Activated CD4-positive, alpha-beta memory T cell treated with anti-CD3 and anti-CD28 coated beads for 36 hours (primary cell): ENCODE results near the gene MYO18B. TPM values are rescaled to one million over a fixed set of nuclear protein-coding genes. Genes with fewer than 3 reads are reported as not detected.

Experiments used
- CTCF ChIA-PET: fragments of 350-600 bp; sonication (Branson Sonifier 250); formaldehyde crosslinking; loops from one replicate; lab custom pipeline; 2021; ENCODE audit warnings: antibody characterized with exemption, inconsistent platforms; lab: Charles Lee
- POLR2A ChIA-PET: fragments of 350-600 bp; sonication (Branson Sonifier 250); formaldehyde crosslinking; loops from one replicate; lab custom pipeline; 2021; ENCODE audit warnings: antibody characterized with exemption; lab: Charles Lee
- DNase-seq: peaks from one replicate; pipeline ENCODE4 v3.0.0-alpha.2; 2020
- H3K27ac Mint-ChIP-seq: one replicate; pipeline ENCODE4 v1.8.0; 2021; ENCODE audit warnings: mixed read lengths
- H3K27me3 Mint-ChIP-seq: one replicate; pipeline ENCODE4 v1.8.0; 2021; ENCODE audit warnings: mixed read lengths
- H3K36me3 Mint-ChIP-seq: one replicate; pipeline ENCODE4 v1.8.0; 2021; ENCODE audit warnings: mixed read lengths
- H3K4me1 Mint-ChIP-seq: one replicate; pipeline ENCODE4 v1.8.0; 2021; ENCODE audit warnings: low read depth, mixed read lengths
- H3K4me3 Mint-ChIP-seq: one replicate; pipeline ENCODE4 v1.8.0; 2021; ENCODE audit warnings: mild to moderate bottlenecking, mixed read lengths
- H3K9me3 Mint-ChIP-seq: one replicate; pipeline ENCODE4 v1.8.0; 2021; ENCODE audit warnings: mixed read lengths
- intact Hi-C: fragments of 100-400 bp; cut with micrococcal nuclease; formaldehyde crosslinking; loops from one replicate; pipeline ENCODE4 v1.15.1; 2023
- total RNA-seq, 2 experiments: library from RNA; stranded (reverse); gene quantifications; one replicate each; pipeline ENCODE4 v1.2.3, GENCODE V29; 2021

MYO18B gene
- total RNA-seq, 2 experiments from 2014 or later, result 0.22 to 0.29 TPM

- no peak overlapping the region for H3K4me3 Mint-ChIP-seq
- intact Hi-C loops, result no loop called here
- ChIA-PET POLR2A (no interaction called here), CTCF (no interaction called here)
- peaks cover 20% of the 10 kb centered on the region for H3K9me3 Mint-ChIP-seq
- H3K4me1 Mint-ChIP-seq, result no peaks in the 10 kb centered on the region
- H3K27me3 Mint-ChIP-seq, result peaks cover 4% of the 10 kb centered on the region
- DNase-seq, result no peak
- no peak overlapping the region for H3K27ac Mint-ChIP-seq
- H3K36me3 Mint-ChIP-seq, result no peaks in the 10 kb centered on the region
Measured at GRCh38 chr22:25930788-25931310, 188.9 kb downstream of the MYO18B start.

- peaks cover 13% of the 10 kb centered on the region for H3K9me3 Mint-ChIP-seq
- CTCF ChIA-PET, result no interaction called here
Measured at GRCh38 chr22:25933158-25933788, 191.3 kb downstream of the MYO18B start.

GRCh38 chr22:25935266-25936058, 193.5 kb downstream of the MYO18B start:
- Mint-ChIP-seq H3K27me3 (peaks cover 9% of the 10 kb centered on the region), H3K9me3 (peaks cover 13% of the 10 kb centered on the region), H3K4me3 (no peak overlapping the region), H3K27ac (no peak overlapping the region), H3K36me3 (no peaks in the 10 kb centered on the region), H3K4me1 (no peaks in the 10 kb centered on the region)
- intact Hi-C loops, result no loop called here
- POLR2A ChIA-PET, result no interaction called here
- CTCF ChIA-PET, result no interaction called here
- no peak for DNase-seq

More at GRCh38 chr22:25933158-25933788, 191.3 kb downstream of the MYO18B start:
- POLR2A ChIA-PET, result no interaction called here
- intact Hi-C loops, result no loop called here
- no peak for DNase-seq
- H3K4me3 Mint-ChIP-seq, result no peak overlapping the region
- no peak overlapping the region for H3K27ac Mint-ChIP-seq
- no peaks in the 10 kb centered on the region for H3K4me1 Mint-ChIP-seq
- no peaks in the 10 kb centered on the region for H3K36me3 Mint-ChIP-seq
- peaks cover 9% of the 10 kb centered on the region for H3K27me3 Mint-ChIP-seq

GRCh38 chr22:25938151-25938550, 196.2 kb downstream of the MYO18B start:
- intact Hi-C loops, result no loop called here
- Mint-ChIP-seq H3K4me3 (no peak overlapping the region), H3K36me3 (no peaks in the 10 kb centered on the region), H3K9me3 (peaks cover 13% of the 10 kb centered on the region), H3K27me3 (peaks cover 7% of the 10 kb centered on the region), H3K27ac (no peak overlapping the region), H3K4me1 (no peaks in the 10 kb centered on the region)
- ChIA-PET CTCF (no interaction called here), POLR2A (no interaction called here)
- no peak for DNase-seq

- peaks cover 7% of the 10 kb centered on the region for H3K27me3 Mint-ChIP-seq
- CTCF ChIA-PET, result no interaction called here
- no peaks in the 10 kb centered on the region for H3K36me3 Mint-ChIP-seq
- H3K9me3 Mint-ChIP-seq, result peaks cover 1% of the 10 kb centered on the region
- no peak for DNase-seq
- POLR2A ChIA-PET, result no interaction called here
- H3K27ac Mint-ChIP-seq, result no peak overlapping the region
- intact Hi-C loops, result no loop called here
- H3K4me1 Mint-ChIP-seq, result no peaks in the 10 kb centered on the region
- H3K4me3 Mint-ChIP-seq, result no peak overlapping the region
Measured at GRCh38 chr22:25939384-25939783, 197.4 kb downstream of the MYO18B start.

GRCh38 chr22:25940479-25940878, 198.5 kb downstream of the MYO18B start:
- no peak overlapping the region for H3K27ac Mint-ChIP-seq
- no peak for DNase-seq
- H3K4me3 Mint-ChIP-seq, result no peak overlapping the region
- peaks cover 7% of the 10 kb centered on the region for H3K27me3 Mint-ChIP-seq
- no peaks in the 10 kb centered on the region for H3K36me3 Mint-ChIP-seq
- ChIA-PET POLR2A (interaction anchor here (0.5 kb wide), 1 partner anchor 1312 kb away, joined by 3 read pairs; no protein-coding TSS in a partner anchor), CTCF (no interaction called here)
- no peaks in the 10 kb centered on the region for H3K9me3 Mint-ChIP-seq
- H3K4me1 Mint-ChIP-seq, result no peaks in the 10 kb centered on the region
- intact Hi-C loops, result no loop called here

GRCh38 chr22:25941365-25941960, 199.5 kb downstream of the MYO18B start:
- no peaks in the 10 kb centered on the region for H3K9me3 Mint-ChIP-seq
- peaks cover 5% of the 10 kb centered on the region for H3K27me3 Mint-ChIP-seq
- no peak overlapping the region for H3K4me3 Mint-ChIP-seq
- no peak overlapping the region for H3K27ac Mint-ChIP-seq
- H3K36me3 Mint-ChIP-seq, result no peaks in the 10 kb centered on the region
- intact Hi-C loops, result no loop called here
- no peak for DNase-seq
- CTCF ChIA-PET, result no interaction called here
- no peaks in the 10 kb centered on the region for H3K4me1 Mint-ChIP-seq
- POLR2A ChIA-PET, result interaction anchor here (0.6 kb wide), 1 partner anchor 9 kb away, joined by 3 read pairs; no protein-coding TSS in a partner anchor

GRCh38 chr22:25942115-25942855, 200.3 kb downstream of the MYO18B start:
- intact Hi-C loops, result no loop called here
- H3K36me3 Mint-ChIP-seq, result no peaks in the 10 kb centered on the region
- H3K27ac Mint-ChIP-seq, result no peak overlapping the region
- peaks cover 5% of the 10 kb centered on the region for H3K27me3 Mint-ChIP-seq
- no peak overlapping the region for H3K4me3 Mint-ChIP-seq
- H3K9me3 Mint-ChIP-seq, result no peaks in the 10 kb centered on the region
- no peak for DNase-seq
- no peaks in the 10 kb centered on the region for H3K4me1 Mint-ChIP-seq
- CTCF ChIA-PET, result interaction anchor here (0.6 kb wide), 1 partner anchor 126 kb away, joined by 3 read pairs; no protein-coding TSS in a partner anchor
- POLR2A ChIA-PET, result interaction anchor here (0.6 kb wide), 1 partner anchor 8 kb away, joined by 3 read pairs; no protein-coding TSS in a partner anchor

GRCh38 chr22:25942856-25943411, 200.9 kb downstream of the MYO18B start:
- ChIA-PET CTCF (interaction anchor here (0.6 kb wide), 1 partner anchor 127 kb away, joined by 3 read pairs; no protein-coding TSS in a partner anchor), POLR2A (no interaction called here)
- no peaks in the 10 kb centered on the region for H3K4me1 Mint-ChIP-seq
- DNase-seq, result no peak
- no peaks in the 10 kb centered on the region for H3K36me3 Mint-ChIP-seq
- H3K27me3 Mint-ChIP-seq, result peaks cover 2% of the 10 kb centered on the region
- H3K4me3 Mint-ChIP-seq, result no peak overlapping the region
- no peak overlapping the region for H3K27ac Mint-ChIP-seq
- intact Hi-C loops, result no loop called here
- H3K9me3 Mint-ChIP-seq, result no peaks in the 10 kb centered on the region

GRCh38 chr22:25950111-25950510, 208.1 kb downstream of the MYO18B start:
- ChIA-PET CTCF (no interaction called here), POLR2A (interaction anchor here (0.6 kb wide), 1 partner anchor 8 kb away, joined by 3 read pairs; no protein-coding TSS in a partner anchor)
- no peaks in the 10 kb centered on the region for H3K27me3 Mint-ChIP-seq
- H3K4me1 Mint-ChIP-seq, result no peaks in the 10 kb centered on the region
- no peaks in the 10 kb centered on the region for H3K36me3 Mint-ChIP-seq
- no peak overlapping the region for H3K27ac Mint-ChIP-seq
- DNase-seq, result no peak
- intact Hi-C loops, result no loop called here
- H3K4me3 Mint-ChIP-seq, result no peak overlapping the region
- no peaks in the 10 kb centered on the region for H3K9me3 Mint-ChIP-seq

- DNase-seq, result no peak
- CTCF ChIA-PET, result no interaction called here
- Mint-ChIP-seq H3K4me3 (no peak overlapping the region), H3K4me1 (no peaks in the 10 kb centered on the region), H3K9me3 (no peaks in the 10 kb centered on the region), H3K36me3 (no peaks in the 10 kb centered on the region), H3K27ac (no peak overlapping the region), H3K27me3 (no peaks in the 10 kb centered on the region)
- POLR2A ChIA-PET, result no interaction called here
- intact Hi-C loops, result no loop called here
Measured at GRCh38 chr22:25953276-25953675, 211.3 kb downstream of the MYO18B start.
